Measurements from ENCODE around the gene OSTN.

OSTN gene

DNA sequence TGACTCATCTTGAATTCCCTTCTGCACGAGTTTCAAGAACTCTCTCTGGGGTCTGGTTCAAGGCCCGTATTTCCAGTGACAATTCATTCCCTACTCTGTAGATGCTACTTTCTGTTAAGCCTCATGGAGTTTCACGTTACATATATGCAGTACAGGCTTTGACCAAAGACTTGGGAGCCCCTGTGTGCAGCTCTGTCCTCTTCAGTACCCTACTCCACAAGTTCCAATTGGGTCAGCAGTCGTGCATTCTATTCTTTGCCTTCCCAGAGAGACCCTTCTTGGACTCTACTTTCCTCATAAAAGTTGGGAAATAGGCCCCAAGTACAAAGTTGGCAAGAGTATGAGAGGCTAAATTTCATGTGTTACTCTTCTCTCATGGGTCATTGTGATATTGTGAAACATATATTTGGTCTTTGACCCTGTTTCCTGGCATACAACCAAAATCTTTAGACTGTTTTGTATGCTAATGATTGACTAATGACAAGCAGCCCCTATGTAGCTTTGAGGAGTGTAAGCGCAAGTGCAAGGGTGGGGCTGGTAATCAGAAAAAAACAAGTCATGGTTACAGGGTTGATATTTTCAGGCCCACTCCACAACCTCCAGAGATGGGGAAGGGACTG is 115.2 kb downstream of the OSTN start:
- no peaks in the 10 kb centered on the region for H3K4me1 ChIP-seq (ENCODE audit: insufficient read depth, low read length)
- no peaks in the 10 kb centered on the region for H3K36me3 ChIP-seq (ENCODE audit: insufficient read depth, low read length)
- 87% methylated on average over 5 of the region's 5 CpGs for WGBS
- H3K4me3 ChIP-seq (ENCODE audit: low read length) = no peak overlapping the region
- H3K27me3 ChIP-seq (ENCODE audit: insufficient read depth, low read length) = no peaks in the 10 kb centered on the region
- no peak overlapping the region for H3K27ac ChIP-seq (ENCODE audit: low read depth, low read length)
- H3K9ac ChIP-seq (ENCODE audit: low read depth, low read length) = no peak overlapping the region
- no peaks in the 10 kb centered on the region for H3K9me3 ChIP-seq (ENCODE audit: insufficient read depth, low read depth, low read length)
